GM18505 (cell line): ENCODE results near the gene TLN1.
A peak's percentile ranks its signal among the peaks of the same experiment; 100 is the strongest.

Experiments used
- ATAC-seq: cut with Tn5 transposase; IDR thresholded peaks from one replicate; pipeline ENCODE4 v1.9.1; 2021; ENCODE audit not compliant: unreplicated experiment
- POLR2A ChIP-seq: IDR thresholded peaks from 4 replicates; pipeline ENCODE4 v1.6.1; 2011; ENCODE audit warnings: borderline replicate concordance; ENCODE audit not compliant: insufficient read depth, insufficient read length; ENCODE audit errors: extremely low read depth

TLN1 gene

GRCh38 chr9:35759795-35760194 lies 27.8 kb upstream of the TLN1 start:
- no peak for ATAC-seq
- TF ChIP-seq POLR2A = no peak

- no peak for TF ChIP-seq POLR2A
- no peak for ATAC-seq
These were observed 26.6 kb upstream of the TLN1 start for GRCh38 chr9:35758475-35759050.

- TF ChIP-seq POLR2A = no peak
These were observed 25.9 kb upstream of the TLN1 start for GRCh38 chr9:35757892-35758275.

GRCh38 chr9:35757226-35757891 lies 25.4 kb upstream of the TLN1 start:
- peak; percentile 39 for ATAC-seq
- peak; percentile 18 for TF ChIP-seq POLR2A

More at GRCh38 chr9:35757892-35758275, 25.9 kb upstream of the TLN1 start:
- no peak for ATAC-seq

- ATAC-seq = peak; percentile 61
- TF ChIP-seq POLR2A = peak; percentile 67
These were observed 24.6 kb upstream of the TLN1 start for GRCh38 chr9:35756275-35757225.

GRCh38 chr9:35755071-35755470 lies 23.1 kb upstream of the TLN1 start:
- no peak for ATAC-seq
- no peak for TF ChIP-seq POLR2A

GRCh38 chr9:35754264-35754663 lies 22.3 kb upstream of the TLN1 start, which contains the start of gene MSMP:
MSMP (minus strand) TSS chr9:35754276; CDS start chr9:35754129, 147 bp downstream.
- no peak for ATAC-seq
- TF ChIP-seq POLR2A = no peak

- TF ChIP-seq POLR2A = no peak
- no peak for ATAC-seq
These were observed 21.5 kb upstream of the TLN1 start for GRCh38 chr9:35753466-35753865.

GRCh38 chr9:35750256-35750531 lies 18.2 kb upstream of the TLN1 start:
- no peak for TF ChIP-seq POLR2A

GRCh38 chr9:35749515-35750255 lies 17.7 kb upstream of the TLN1 start:
- ATAC-seq = peak; percentile 30
- TF ChIP-seq POLR2A = no peak

More at GRCh38 chr9:35750256-35750531, 18.2 kb upstream of the TLN1 start:
- ATAC-seq = no peak

- peak; percentile 76 for ATAC-seq
- TF ChIP-seq POLR2A = peak; percentile 84
These were observed 17.0 kb upstream of the TLN1 start, which contains the start of the genes GBA2 and RGP1 for GRCh38 chr9:35748858-35749514. GBA2 (minus strand) TSS chr9:35749228; CDS start chr9:35748704, 524 bp downstream. RGP1 (plus strand) TSS chr9:35749287; CDS start chr9:35749756, 469 bp downstream.

GRCh38 chr9:35748242-35748857 lies 16.4 kb upstream of the TLN1 start:
- no peak for ATAC-seq
- no peak for TF ChIP-seq POLR2A

- no peak for ATAC-seq
- no peak for TF ChIP-seq POLR2A
These were observed 14.6 kb upstream of the TLN1 start for GRCh38 chr9:35746583-35746982.

GRCh38 chr9:35745569-35745968 lies 13.6 kb upstream of the TLN1 start:
- no peak for ATAC-seq
- TF ChIP-seq POLR2A = no peak
